HEK293 (cell line): ENCODE data around the gene TAF6L.

Experiments
- CTCF ChIP-seq: fragments of 450-650 bp; formaldehyde crosslinking; IDR thresholded peaks from 2 replicates; pipeline ENCODE4 v1.5.1; 2016; ENCODE audit warnings: missing biosample characterization, missing genetic modification characterization
- REST ChIP-seq: fragments of 450-650 bp; formaldehyde crosslinking; IDR thresholded peaks from 2 replicates; pipeline ENCODE4 v1.5.1; 2016; ENCODE audit warnings: missing biosample characterization, missing genetic modification characterization
- ZEB2 ChIP-seq: fragments of 450-650 bp; formaldehyde crosslinking; IDR thresholded peaks from 2 replicates; pipeline ENCODE4 v1.5.1; 2016; ENCODE audit warnings: missing biosample characterization, missing genetic modification characterization
- ZNF311 ChIP-seq: fragments of 450-650 bp; formaldehyde crosslinking; IDR thresholded peaks from 2 replicates; pipeline ENCODE4 v1.5.1; 2017; ENCODE audit warnings: missing biosample characterization, missing genetic modification characterization, borderline replicate concordance
- ZNF416 ChIP-seq: fragments of 450-650 bp; formaldehyde crosslinking; IDR thresholded peaks from 2 replicates; pipeline ENCODE4 v1.5.1; 2016; ENCODE audit warnings: missing biosample characterization, missing genetic modification characterization
- ZNF561 ChIP-seq: fragments of 450-650 bp; IDR thresholded peaks from 2 replicates; pipeline ENCODE4 v1.5.1; 2018; ENCODE audit warnings: missing biosample characterization, missing genetic modification characterization, borderline replicate concordance
- ZNF596 ChIP-seq: fragments of 450-650 bp; IDR thresholded peaks from 2 replicates; pipeline ENCODE4 v1.5.0; 2018; ENCODE audit warnings: missing biosample characterization, mild to moderate bottlenecking, missing genetic modification characterization, moderate library complexity
- ZNF747 ChIP-seq: fragments of 450-650 bp; formaldehyde crosslinking; IDR thresholded peaks from 2 replicates; pipeline ENCODE4 v1.5.1; 2016; ENCODE audit warnings: missing biosample characterization, missing genetic modification characterization

- no peak for TF ChIP-seq CTCF (tag by site-specific recombination)
- no peak for TF ChIP-seq ZNF561
- TF ChIP-seq ZNF311 (tag by site-specific recombination), result no peak
- no peak for TF ChIP-seq ZNF596 (tag by site-specific recombination)
- TF ChIP-seq ZEB2 (tag by site-specific recombination), result no peak
- TF ChIP-seq ZNF416 (tag by site-specific recombination), result no peak
- TF ChIP-seq REST (tag by site-specific recombination), result no peak
- no peak for TF ChIP-seq ZNF747
Measured at GRCh38 chr11:62724171-62724570, 47.0 kb upstream of the TAF6L start.
